Activated CD4-positive, alpha-beta T cell treated with anti-CD3 and anti-CD28 coated beads for 36 hours (primary cell): ENCODE measurements around the gene SCYGR2. TPM values are rescaled to one million over a fixed set of nuclear protein-coding genes. Genes with fewer than 3 reads are reported as not detected.
"Not testable (repeated sequence)": the region's sequence is repeated elsewhere in the genome, so short reads cannot be mapped to it uniquely, and the experiment has no call there.

Experiments used
- ATAC-seq: fragments of 200-7000 bp; cut with Tn5 transposase; one replicate; pipeline ENCODE4 v1.10.0; 2021; ENCODE audit warnings: mild to moderate bottlenecking, moderate library complexity
- CTCF ChIA-PET: fragments of 350-600 bp; sonication (Branson Sonifier 250); formaldehyde crosslinking; loops from one replicate; lab custom pipeline; 2021; ENCODE audit warnings: antibody characterized with exemption; lab: Charles Lee
- POLR2A ChIA-PET: fragments of 350-600 bp; sonication (Branson Sonifier 250); formaldehyde crosslinking; loops from one replicate; lab custom pipeline; 2021; ENCODE audit warnings: antibody characterized with exemption, inconsistent platforms; lab: Charles Lee
- DNase-seq: peaks from one replicate; pipeline ENCODE4 v3.0.0-alpha.2; 2020
- H3K27ac Mint-ChIP-seq: one replicate; pipeline ENCODE4 v1.8.0; 2021; ENCODE audit warnings: mixed read lengths
- H3K27me3 Mint-ChIP-seq: one replicate; pipeline ENCODE4 v1.8.0; 2021; ENCODE audit warnings: mixed read lengths
- H3K36me3 Mint-ChIP-seq: one replicate; pipeline ENCODE4 v1.8.0; 2021; ENCODE audit warnings: low read depth, mixed read lengths
- H3K4me1 Mint-ChIP-seq: one replicate; pipeline ENCODE4 v1.8.0; 2021; ENCODE audit warnings: mixed read lengths
- H3K4me3 Mint-ChIP-seq: one replicate; pipeline ENCODE4 v1.8.0; 2021; ENCODE audit warnings: mild to moderate bottlenecking, moderate library complexity, mixed read lengths
- H3K9me3 Mint-ChIP-seq: one replicate; pipeline ENCODE4 v1.8.0; 2021; ENCODE audit warnings: low read depth, mixed read lengths
- intact Hi-C, 2 experiments: fragments of 100-400 bp; cut with DNase I in 1 of 2; cut with micrococcal nuclease in 1 of 2; formaldehyde crosslinking; loops; one replicate each; pipeline versions ENCODE4 v1.14.2 to v1.15.1; 2022 to 2024; cut with DNase I, micrococcal nuclease
- total RNA-seq, 2 experiments: library from RNA; stranded (reverse); gene quantifications; one replicate each; pipeline ENCODE4 v1.2.3, GENCODE V29; 2021

Gene SCYGR2, protein sequence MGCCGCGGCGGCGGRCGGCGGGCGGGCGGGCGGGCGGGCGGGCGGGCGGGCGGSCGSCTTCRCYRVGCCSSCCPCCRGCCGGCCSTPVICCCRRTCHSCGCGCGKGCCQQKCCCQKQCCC
- not detected for total RNA-seq

DNA sequence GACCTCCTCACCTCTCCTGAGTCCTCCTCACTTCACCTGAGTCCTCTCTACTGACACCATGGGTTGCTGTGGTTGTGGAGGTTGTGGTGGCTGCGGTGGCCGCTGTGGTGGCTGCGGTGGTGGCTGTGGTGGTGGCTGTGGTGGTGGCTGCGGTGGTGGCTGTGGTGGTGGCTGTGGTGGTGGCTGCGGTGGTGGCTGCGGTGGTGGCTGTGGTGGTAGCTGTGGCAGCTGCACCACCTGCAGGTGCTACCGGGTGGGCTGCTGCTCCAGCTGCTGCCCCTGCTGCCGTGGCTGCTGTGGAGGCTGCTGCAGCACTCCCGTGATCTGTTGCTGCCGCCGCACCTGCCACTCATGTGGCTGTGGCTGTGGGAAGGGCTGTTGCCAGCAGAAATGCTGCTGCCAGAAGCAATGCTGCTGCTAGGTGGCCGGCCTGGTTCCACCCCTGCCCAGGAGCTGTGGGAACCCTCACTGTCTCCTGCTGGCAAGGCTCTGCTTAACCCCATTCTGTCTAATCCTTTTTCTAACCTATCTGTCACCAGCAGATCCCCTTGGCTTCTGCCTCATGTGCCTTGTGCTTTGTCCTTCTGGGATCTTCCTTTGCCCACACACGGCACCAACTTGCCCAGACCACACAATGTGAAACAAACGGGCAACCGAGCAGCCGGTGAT is at the start of gene SCYGR2:
Gene SCYGR2 (plus strand): TSS at position 59 of the 669 bp plus-strand sequence. CDS start 0 bp downstream, at position 59.
- ATAC-seq, H3K4me1 Mint-ChIP-seq, CTCF ChIA-PET, H3K9me3 Mint-ChIP-seq, intact Hi-C loops, H3K4me3 Mint-ChIP-seq, DNase-seq, H3K27ac Mint-ChIP-seq, POLR2A ChIA-PET, H3K36me3 Mint-ChIP-seq: not testable (repeated sequence)
- peaks cover 16% of the 10 kb centered on the region for H3K27me3 Mint-ChIP-seq

DNA sequence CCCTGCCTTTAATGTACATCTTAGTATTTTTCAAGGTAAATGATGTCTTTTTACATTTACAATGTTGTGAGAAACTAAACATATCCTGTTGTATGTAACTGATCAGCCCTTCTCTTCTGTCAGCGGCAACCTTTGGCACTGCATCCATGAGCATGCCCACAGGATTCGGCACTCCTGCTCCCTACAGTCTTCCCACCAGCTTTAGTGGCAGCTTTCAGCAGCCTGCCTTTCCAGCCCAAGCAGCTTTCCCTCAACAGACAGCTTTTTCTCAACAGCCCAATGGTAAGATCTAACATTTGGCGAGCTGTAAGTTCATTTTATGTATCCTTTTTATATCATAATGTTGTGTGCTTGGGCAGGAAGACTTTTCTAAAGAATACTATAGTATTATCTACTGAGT is 46.9 kb upstream of the SCYGR2 start:
- POLR2A ChIA-PET, result no interaction called here
- H3K27me3 Mint-ChIP-seq, result no peaks in the 10 kb centered on the region
- H3K9me3 Mint-ChIP-seq, result no peaks in the 10 kb centered on the region
- H3K4me1 Mint-ChIP-seq, result no peaks in the 10 kb centered on the region
- H3K36me3 Mint-ChIP-seq, result peaks cover 45% of the 10 kb centered on the region
- no peak for ATAC-seq
- H3K4me3 Mint-ChIP-seq, result no peak overlapping the region
- DNase-seq, result no peak
- intact Hi-C loops, result loop anchor here in 1 of 2 experiments (2.0 kb wide), 1 partner anchor 13 kb away; no protein-coding TSS in a partner anchor
- no peak overlapping the region for H3K27ac Mint-ChIP-seq
- CTCF ChIA-PET, result interaction anchor here (0.6 kb wide), 1 partner anchor 60 kb away, joined by 3 read pairs; no protein-coding TSS in a partner anchor

DNA sequence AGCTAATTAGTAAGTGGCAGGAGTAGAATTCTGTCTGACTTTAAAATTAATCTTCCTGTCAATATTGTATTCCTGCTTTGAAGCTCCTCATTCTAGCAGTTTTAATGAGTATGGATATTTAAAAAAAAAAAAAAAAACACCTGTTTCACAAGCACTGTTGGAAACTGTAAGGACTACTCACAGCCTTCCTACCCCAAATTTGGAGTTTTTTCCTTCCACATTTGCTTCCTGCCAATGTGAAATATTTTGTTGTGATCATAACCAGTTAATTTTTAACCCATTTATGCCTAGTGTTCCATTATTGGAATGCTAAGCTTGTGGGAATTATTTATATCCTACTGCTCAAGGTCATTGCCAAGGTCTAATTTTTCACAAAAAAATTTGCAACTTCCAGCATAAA is 36.1 kb upstream of the SCYGR2 start:
- Mint-ChIP-seq H3K4me1 (no peaks in the 10 kb centered on the region), H3K27ac (no peak overlapping the region), H3K27me3 (no peaks in the 10 kb centered on the region), H3K9me3 (no peaks in the 10 kb centered on the region), H3K4me3 (no peak overlapping the region), H3K36me3 (peaks cover 12% of the 10 kb centered on the region)
- CTCF ChIA-PET, result interaction anchor here (1.1 kb wide), 1 partner anchor 9 kb away, joined by 5 read pairs; no protein-coding TSS in a partner anchor
- no peak for DNase-seq
- intact Hi-C loops, result loop anchor here in 1 of 2 experiments (10.0 kb wide), 1 partner anchor 158 kb away; no protein-coding TSS in a partner anchor
- POLR2A ChIA-PET, result no interaction called here
- no peak for ATAC-seq

DNA sequence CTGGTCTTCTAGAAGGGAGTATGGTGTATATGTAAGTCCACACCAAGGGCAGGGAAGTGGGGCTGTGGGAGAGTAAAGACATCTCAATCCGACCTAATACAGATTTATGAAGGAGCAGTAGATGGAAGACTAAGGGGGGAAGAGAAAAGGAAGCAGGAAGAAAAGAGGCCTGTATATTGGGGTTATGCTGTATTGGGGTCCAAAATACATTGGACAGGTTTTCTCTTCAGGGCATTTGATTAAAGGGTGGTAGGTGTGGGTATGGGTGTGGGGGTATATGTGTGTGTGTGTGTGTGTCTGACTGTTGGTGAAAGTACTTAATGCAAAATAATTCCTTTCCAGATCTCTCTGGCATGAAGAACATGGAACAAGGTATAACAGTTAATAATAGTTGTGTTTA is 33.6 kb upstream of the SCYGR2 start:
- Mint-ChIP-seq H3K9me3 (no peaks in the 10 kb centered on the region), H3K36me3 (peaks cover 4% of the 10 kb centered on the region), H3K27ac (no peak overlapping the region), H3K4me3 (no peak overlapping the region), H3K4me1 (no peaks in the 10 kb centered on the region), H3K27me3 (no peaks in the 10 kb centered on the region)
- ChIA-PET CTCF (interaction anchor here (1.5 kb wide), 1 partner anchor 10 kb away, joined by 4 read pairs; no protein-coding TSS in a partner anchor), POLR2A (no interaction called here)
- ATAC-seq (no peak), DNase-seq (no peak)
- intact Hi-C loops, result loop anchor here in 1 of 2 experiments (5.0 to 10.0 kb wide), 2 partner anchors 83 to 160 kb away; no protein-coding TSS in a partner anchor

DNA sequence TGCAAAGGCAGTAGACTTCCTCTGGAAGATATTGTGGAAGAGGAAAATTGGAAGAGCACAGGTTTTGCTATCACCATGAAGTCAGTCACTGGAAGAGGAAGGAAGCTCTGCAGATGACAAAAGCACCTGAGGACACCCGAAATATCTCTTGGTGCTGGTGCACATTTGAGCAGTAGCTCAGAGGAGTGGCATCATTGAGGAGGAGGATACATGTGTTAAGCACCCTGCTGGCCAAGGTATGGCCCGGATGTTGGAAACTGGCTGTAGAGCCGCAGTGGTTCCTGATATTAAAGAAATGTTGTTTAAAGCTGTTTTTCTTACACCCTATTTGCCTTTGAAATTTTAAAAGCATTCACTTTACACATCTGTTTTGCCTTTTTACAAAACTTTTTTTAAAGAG is 32.7 kb upstream of the SCYGR2 start:
- Mint-ChIP-seq H3K27me3 (no peaks in the 10 kb centered on the region), H3K4me1 (no peaks in the 10 kb centered on the region), H3K9me3 (no peaks in the 10 kb centered on the region), H3K27ac (no peak overlapping the region), H3K4me3 (no peak overlapping the region), H3K36me3 (peaks cover 4% of the 10 kb centered on the region)
- no peak for ATAC-seq
- POLR2A ChIA-PET, result interaction anchor here (0.6 kb wide), 1 partner anchor 10 kb away, joined by 3 read pairs; no protein-coding TSS in a partner anchor
- CTCF ChIA-PET, result interaction anchor here (1.0 kb wide), 1 partner anchor 93 kb away, joined by 3 read pairs; no protein-coding TSS in a partner anchor
- DNase-seq, result no peak
- intact Hi-C loops, result loop anchor here in 1 of 2 experiments (5.0 to 10.0 kb wide), 2 partner anchors 84 to 161 kb away; no protein-coding TSS in a partner anchor

DNA sequence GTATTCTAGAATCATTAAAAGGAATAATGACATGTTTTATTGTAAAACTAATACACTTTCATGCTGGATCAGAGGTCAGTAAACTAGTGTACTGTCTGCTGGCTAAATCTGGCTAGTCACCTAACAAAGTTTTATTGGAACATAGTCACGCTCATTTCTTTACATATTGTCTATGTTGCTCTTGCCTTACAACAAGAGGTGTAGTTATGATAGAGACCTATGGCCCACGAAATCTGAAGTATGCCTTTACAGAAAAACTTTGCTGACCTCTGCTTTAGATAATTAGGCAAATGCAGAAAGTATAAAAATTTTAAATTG is 29.9 kb upstream of the SCYGR2 start:
- H3K36me3 Mint-ChIP-seq, result no peaks in the 10 kb centered on the region
- no peaks in the 10 kb centered on the region for H3K9me3 Mint-ChIP-seq
- H3K27me3 Mint-ChIP-seq, result no peaks in the 10 kb centered on the region
- H3K27ac Mint-ChIP-seq, result no peak overlapping the region
- DNase-seq, result no peak
- H3K4me1 Mint-ChIP-seq, result no peaks in the 10 kb centered on the region
- no peak overlapping the region for H3K4me3 Mint-ChIP-seq
- ChIA-PET POLR2A (no interaction called here), CTCF (no interaction called here)
- intact Hi-C loops, result loop anchor here in 1 of 2 experiments (5.0 to 10.0 kb wide), 2 partner anchors 87 to 164 kb away; no protein-coding TSS in a partner anchor
- no peak for ATAC-seq

DNA sequence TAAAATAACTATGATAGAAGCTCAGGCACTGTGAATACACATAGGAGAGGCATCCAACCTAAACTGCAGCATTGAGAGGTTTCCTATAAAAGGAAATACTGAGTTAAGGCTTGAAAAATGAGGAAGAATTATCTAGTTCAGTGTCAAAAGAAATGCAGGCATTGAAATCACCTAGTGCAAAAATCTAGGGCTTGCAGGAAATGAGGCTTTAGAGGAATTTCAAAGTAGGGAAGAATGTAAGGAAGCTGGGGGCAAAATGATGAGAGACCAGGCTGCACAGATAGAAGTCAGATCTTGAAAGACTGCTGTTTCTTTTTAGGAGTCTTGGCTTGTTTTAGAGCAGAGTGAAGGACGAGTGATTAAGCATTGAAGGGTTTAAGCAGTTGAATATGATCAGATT is 28.1 kb upstream of the SCYGR2 start:
- H3K4me1 Mint-ChIP-seq, result no peaks in the 10 kb centered on the region
- ChIA-PET CTCF (no interaction called here), POLR2A (no interaction called here)
- no peaks in the 10 kb centered on the region for H3K36me3 Mint-ChIP-seq
- intact Hi-C loops, result no loop called here
- ATAC-seq, result no peak
- H3K4me3 Mint-ChIP-seq, result no peak overlapping the region
- no peaks in the 10 kb centered on the region for H3K9me3 Mint-ChIP-seq
- no peaks in the 10 kb centered on the region for H3K27me3 Mint-ChIP-seq
- H3K27ac Mint-ChIP-seq, result no peak overlapping the region
- no peak for DNase-seq

DNA sequence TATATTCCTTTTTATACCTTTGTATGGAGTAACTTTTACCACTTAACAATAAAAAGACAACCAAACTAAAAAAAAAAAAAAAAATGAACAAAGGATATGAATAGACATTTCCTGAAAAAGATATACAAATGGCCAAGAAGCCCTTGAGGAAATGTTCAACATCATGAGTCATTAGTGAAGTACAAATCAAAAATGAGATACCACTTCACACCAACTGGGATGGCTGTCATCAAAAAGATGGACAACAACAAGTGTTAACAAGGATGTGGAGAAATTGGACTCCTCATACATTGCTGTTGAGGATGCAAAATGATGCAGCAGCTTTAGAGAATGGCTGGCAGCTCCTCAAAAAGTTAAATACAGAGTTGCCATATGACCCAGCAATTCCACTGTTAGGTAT is 22.6 kb upstream of the SCYGR2 start:
- no peaks in the 10 kb centered on the region for H3K4me1 Mint-ChIP-seq
- no peaks in the 10 kb centered on the region for H3K36me3 Mint-ChIP-seq
- DNase-seq (no peak), ATAC-seq (no peak)
- no peak overlapping the region for H3K27ac Mint-ChIP-seq
- ChIA-PET POLR2A (interaction anchor here (0.6 kb wide), 1 partner anchor 10 kb away, joined by 3 read pairs; no protein-coding TSS in a partner anchor), CTCF (interaction anchor here (0.6 to 1.1 kb wide), 2 partner anchors 13 to 299 kb away, joined by 3 read pairs; no protein-coding TSS in a partner anchor)
- peaks cover 13% of the 10 kb centered on the region for H3K27me3 Mint-ChIP-seq
- H3K9me3 Mint-ChIP-seq, result no peaks in the 10 kb centered on the region
- intact Hi-C loops, result loop anchor here in 1 of 2 experiments (5.0 kb wide), 1 partner anchor 169 kb away; no protein-coding TSS in a partner anchor
- H3K4me3 Mint-ChIP-seq, result no peak overlapping the region

DNA sequence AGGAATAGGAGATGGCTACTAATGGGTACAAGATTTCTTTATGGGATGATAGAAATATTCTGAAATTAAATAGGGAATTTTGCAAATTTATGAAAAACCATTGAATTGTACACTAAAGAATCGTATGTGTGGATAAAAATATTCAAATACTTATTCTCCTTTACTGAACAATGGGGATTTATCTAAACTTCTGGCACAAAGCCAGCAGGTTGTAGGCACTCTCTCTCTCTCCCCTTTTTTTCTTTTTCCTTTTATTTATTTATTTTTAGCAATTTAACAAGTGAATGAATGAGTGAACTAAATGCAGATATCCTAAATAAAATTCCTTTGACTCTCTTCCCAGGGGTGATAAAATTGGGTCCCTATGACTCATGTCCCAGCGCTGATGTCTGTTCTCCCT is 21.9 kb upstream of the SCYGR2 start:
- CTCF ChIA-PET, result interaction anchor here (1.0 kb wide), 1 partner anchor 30 kb away, joined by 3 read pairs; no protein-coding TSS in a partner anchor
- no peaks in the 10 kb centered on the region for H3K9me3 Mint-ChIP-seq
- peaks cover 15% of the 10 kb centered on the region for H3K27me3 Mint-ChIP-seq
- ATAC-seq (no peak), DNase-seq (no peak)
- POLR2A ChIA-PET, result no interaction called here
- no peaks in the 10 kb centered on the region for H3K36me3 Mint-ChIP-seq
- intact Hi-C loops, result loop anchor here in 1 of 2 experiments (5.0 kb wide), 1 partner anchor 170 kb away; no protein-coding TSS in a partner anchor
- H3K27ac Mint-ChIP-seq, result no peak overlapping the region
- H3K4me3 Mint-ChIP-seq, result no peak overlapping the region
- no peaks in the 10 kb centered on the region for H3K4me1 Mint-ChIP-seq

DNA sequence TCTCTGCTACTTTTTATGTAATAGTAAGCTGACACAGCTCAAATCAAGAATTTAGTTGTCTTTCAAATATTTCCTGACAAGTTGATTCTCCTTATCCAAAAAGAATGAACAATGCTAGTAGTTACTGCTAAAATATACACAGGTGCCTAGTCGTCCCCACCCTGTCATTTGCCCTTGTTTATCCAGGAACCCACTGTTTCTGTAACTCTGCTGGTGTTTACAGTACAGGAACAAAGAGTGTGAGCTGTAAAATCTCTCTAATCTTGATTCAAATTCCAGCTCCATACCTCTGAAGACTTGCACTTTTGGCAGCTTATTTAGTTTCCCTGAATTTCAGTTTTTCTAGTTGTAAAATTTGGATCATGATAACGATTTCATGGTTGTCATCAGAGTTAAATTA is 21.1 kb upstream of the SCYGR2 start:
- DNase-seq (no peak), ATAC-seq (no peak)
- intact Hi-C loops, result loop anchor here in 1 of 2 experiments (5.0 kb wide), 1 partner anchor 170 kb away; no protein-coding TSS in a partner anchor
- H3K27ac Mint-ChIP-seq, result no peak overlapping the region
- CTCF ChIA-PET, result interaction anchor here (1.0 kb wide), 1 partner anchor 31 kb away, joined by 3 read pairs; no protein-coding TSS in a partner anchor
- peaks cover 7% of the 10 kb centered on the region for H3K9me3 Mint-ChIP-seq
- POLR2A ChIA-PET, result no interaction called here
- H3K36me3 Mint-ChIP-seq, result peaks cover 2% of the 10 kb centered on the region
- H3K4me3 Mint-ChIP-seq, result no peak overlapping the region
- H3K4me1 Mint-ChIP-seq, result no peaks in the 10 kb centered on the region
- H3K27me3 Mint-ChIP-seq, result peaks cover 22% of the 10 kb centered on the region

DNA sequence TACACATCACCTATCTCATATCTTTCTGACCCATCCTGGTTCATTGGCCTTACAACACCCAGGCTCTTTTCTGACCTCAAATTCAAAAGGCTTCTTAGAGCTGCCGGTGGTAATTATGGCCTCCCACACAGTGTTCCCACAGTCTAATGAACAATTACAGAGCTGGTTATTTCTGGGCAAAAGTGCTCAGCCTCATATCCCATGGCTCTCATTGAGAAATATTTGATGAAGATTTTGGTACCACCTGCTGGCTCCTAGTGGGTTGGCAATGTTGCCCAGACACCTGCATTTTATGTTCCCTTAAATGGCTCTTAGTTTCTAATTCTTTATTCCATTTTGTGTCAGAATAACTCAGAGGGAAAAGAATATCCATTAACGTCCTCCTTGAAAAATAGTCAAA is 20.1 kb upstream of the SCYGR2 start:
- CTCF ChIA-PET, result no interaction called here
- intact Hi-C loops, result loop anchor here in 1 of 2 experiments (5.0 kb wide), 1 partner anchor 171 kb away; no protein-coding TSS in a partner anchor
- H3K27ac Mint-ChIP-seq, result no peak overlapping the region
- ATAC-seq (no peak), DNase-seq (no peak)
- peaks cover 11% of the 10 kb centered on the region for H3K9me3 Mint-ChIP-seq
- H3K36me3 Mint-ChIP-seq, result peaks cover 6% of the 10 kb centered on the region
- peaks cover 22% of the 10 kb centered on the region for H3K27me3 Mint-ChIP-seq
- no peaks in the 10 kb centered on the region for H3K4me1 Mint-ChIP-seq
- POLR2A ChIA-PET, result no interaction called here
- no peak overlapping the region for H3K4me3 Mint-ChIP-seq
